Panc1 (cell line): ENCODE results near the gene PHF21A.

Source experiments
- CTCF ChIP-seq: fragments of 450-650 bp; IDR thresholded peaks from 2 replicates; pipeline ENCODE4 v1.5.1; 2017; ENCODE audit warnings: mild to moderate bottlenecking
- POLR2AphosphoS5 ChIP-seq: IDR thresholded peaks from 2 replicates; pipeline ENCODE4 v1.6.1; 2012; ENCODE audit warnings: mild to moderate bottlenecking, low read depth, low read length, moderate library complexity
- TF ChIP-seq, protein P1 (sequence below), 2 experiments: IDR thresholded peaks; 2 replicates each; pipeline ENCODE4 v1.6.1; 2011 to 2012; ENCODE audit warnings: low read depth in 2 of 2, control low read depth in 1 of 2, low read length in 1 of 2, mild to moderate bottlenecking in 1 of 2, moderate library complexity in 1 of 2; ENCODE audit not compliant: insufficient read depth in 1 of 2

- no peak for TF ChIP-seq CTCF
- TF ChIP-seq, protein P1, sequence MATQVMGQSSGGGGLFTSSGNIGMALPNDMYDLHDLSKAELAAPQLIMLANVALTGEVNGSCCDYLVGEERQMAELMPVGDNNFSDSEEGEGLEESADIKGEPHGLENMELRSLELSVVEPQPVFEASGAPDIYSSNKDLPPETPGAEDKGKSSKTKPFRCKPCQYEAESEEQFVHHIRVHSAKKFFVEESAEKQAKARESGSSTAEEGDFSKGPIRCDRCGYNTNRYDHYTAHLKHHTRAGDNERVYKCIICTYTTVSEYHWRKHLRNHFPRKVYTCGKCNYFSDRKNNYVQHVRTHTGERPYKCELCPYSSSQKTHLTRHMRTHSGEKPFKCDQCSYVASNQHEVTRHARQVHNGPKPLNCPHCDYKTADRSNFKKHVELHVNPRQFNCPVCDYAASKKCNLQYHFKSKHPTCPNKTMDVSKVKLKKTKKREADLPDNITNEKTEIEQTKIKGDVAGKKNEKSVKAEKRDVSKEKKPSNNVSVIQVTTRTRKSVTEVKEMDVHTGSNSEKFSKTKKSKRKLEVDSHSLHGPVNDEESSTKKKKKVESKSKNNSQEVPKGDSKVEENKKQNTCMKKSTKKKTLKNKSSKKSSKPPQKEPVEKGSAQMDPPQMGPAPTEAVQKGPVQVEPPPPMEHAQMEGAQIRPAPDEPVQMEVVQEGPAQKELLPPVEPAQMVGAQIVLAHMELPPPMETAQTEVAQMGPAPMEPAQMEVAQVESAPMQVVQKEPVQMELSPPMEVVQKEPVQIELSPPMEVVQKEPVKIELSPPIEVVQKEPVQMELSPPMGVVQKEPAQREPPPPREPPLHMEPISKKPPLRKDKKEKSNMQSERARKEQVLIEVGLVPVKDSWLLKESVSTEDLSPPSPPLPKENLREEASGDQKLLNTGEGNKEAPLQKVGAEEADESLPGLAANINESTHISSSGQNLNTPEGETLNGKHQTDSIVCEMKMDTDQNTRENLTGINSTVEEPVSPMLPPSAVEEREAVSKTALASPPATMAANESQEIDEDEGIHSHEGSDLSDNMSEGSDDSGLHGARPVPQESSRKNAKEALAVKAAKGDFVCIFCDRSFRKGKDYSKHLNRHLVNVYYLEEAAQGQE (IDR thresholded peaks at IDR 0.05; ENCODE audit: insufficient read depth in 1 of 2, low read depth in 2 of 2, low read length in 1 of 2) = no peak
- no peak for TF ChIP-seq POLR2AphosphoS5
These were observed 6.9 kb downstream of the PHF21A start for GRCh38 chr11:46114378-46114777.
